Activated CD4-positive, alpha-beta T cell treated with anti-CD3 and anti-CD28 coated beads, Interleukin-2, Interleukin-4, amounts not matched to agents 100 ng/mL and 50 ng/mL, durations not matched to agents 16 hours and 8 hours (primary cell): ENCODE results near the gene TMEM87B.
A peak's percentile ranks its signal among the peaks of the same experiment; 100 is the strongest.
"Not testable (repeated sequence)": the region's sequence is repeated elsewhere in the genome, so short reads cannot be mapped to it uniquely, and the experiment has no call there.

Source experiments
- DNase-seq: peaks from one replicate; pipeline ENCODE4 v3.0.0-alpha.2; 2020; ENCODE audit warnings: low spot score

The TMEM87B gene

GRCh38 chr2:112032689-112033465 lies 22.2 kb upstream of the TMEM87B start:
- no peak for DNase-seq

GRCh38 chr2:112033600-112033999 lies 21.5 kb upstream of the TMEM87B start:
- DNase-seq: no peak

- DNase-seq: no peak
Observed at GRCh38 chr2:112034924-112035323, 20.1 kb upstream of the TMEM87B start.

- DNase-seq: no peak
Observed at GRCh38 chr2:112035786-112036185, 19.3 kb upstream of the TMEM87B start.

GRCh38 chr2:112039556-112039955 lies 15.5 kb upstream of the TMEM87B start:
- DNase-seq: not testable (repeated sequence)

GRCh38 chr2:112040066-112040465 lies 15.0 kb upstream of the TMEM87B start:
- not testable (repeated sequence) for DNase-seq

GRCh38 chr2:112041460-112041859 lies 13.6 kb upstream of the TMEM87B start:
- not testable (repeated sequence) for DNase-seq

- no peak for DNase-seq
Observed at GRCh38 chr2:112045446-112046014, 9.5 kb upstream of the TMEM87B start.

GRCh38 chr2:112046231-112046630 lies 8.8 kb upstream of the TMEM87B start:
- DNase-seq: no peak

- DNase-seq: no peak
Observed at GRCh38 chr2:112047537-112048235, 7.4 kb upstream of the TMEM87B start.

- no peak for DNase-seq
Observed at GRCh38 chr2:112048236-112048592, 6.9 kb upstream of the TMEM87B start.

GRCh38 chr2:112048887-112049286 lies 6.2 kb upstream of the TMEM87B start:
- peak; percentile 58 for DNase-seq

GRCh38 chr2:112050316-112050715 lies 4.8 kb upstream of the TMEM87B start:
- no peak for DNase-seq

- DNase-seq: peak; percentile 95
Observed at GRCh38 chr2:112053917-112054846, 887 bp upstream of the TMEM87B start.

- DNase-seq: peak; percentile 37
Observed at GRCh38 chr2:112055730-112056625, 909 bp downstream of the TMEM87B start.

GRCh38 chr2:112056626-112056987 lies 1.5 kb downstream of the TMEM87B start:
- no peak for DNase-seq

GRCh38 chr2:112059671-112060070 lies 4.6 kb downstream of the TMEM87B start:
- DNase-seq: no peak

GRCh38 chr2:112061299-112061698 lies 6.2 kb downstream of the TMEM87B start:
- no peak for DNase-seq

GRCh38 chr2:112061840-112062239 lies 6.8 kb downstream of the TMEM87B start:
- no peak for DNase-seq

GRCh38 chr2:112062894-112063293 lies 7.8 kb downstream of the TMEM87B start:
- DNase-seq: peak; percentile 28

- DNase-seq: no peak
Observed at GRCh38 chr2:112065486-112065885, 10.4 kb downstream of the TMEM87B start.
